Measurements from ENCODE around the gene PLCB3. TPM values are rescaled to one million over a fixed set of nuclear protein-coding genes. Genes with fewer than 3 reads are reported as not detected.

PLCB3 gene
- total and polyA plus RNA-seq, 2 of the 13 experiments (the other 11 are each of a cell fraction or from before 2014, with no cell fraction given) = 7.5 to 13.8 TPM

GRCh38 chr11:64317961-64318765 is 66.8 kb downstream of the PLCB3 start, which contains the start of gene PRDX5 (continued):
- TF ChIP-seq TFDP1 (CRISPR knock-in tag; IDR thresholded peaks at IDR 0.05; ENCODE audit: borderline replicate concordance) (peak; percentile 82; the same call in 1 of the 2 replicates), ZBTB44 (CRISPR knock-in tag; IDR thresholded peaks at IDR 0.05) (no peak), ZNF615 (CRISPR knock-in tag; IDR thresholded peaks at IDR 0.05; ENCODE audit: borderline replicate concordance) (no peak), ZNF335 (CRISPR knock-in tag; IDR thresholded peaks at IDR 0.05) (no peak), SNRNP70 (IDR thresholded peaks at IDR 0.05; ENCODE audit: low read depth, low read length) (no peak), CREM (IDR thresholded peaks at IDR 0.05) (no peak), CREM (CRISPR knock-in tag; IDR thresholded peaks at IDR 0.05) (no peak), STAT6 (CRISPR knock-in tag; IDR thresholded peaks at IDR 0.05; ENCODE audit: borderline replicate concordance) (no peak; the same call in 1 of the 2 replicates), SP1 (IDR thresholded peaks at IDR 0.05) (no peak), SP1 (CRISPR knock-in tag; IDR thresholded peaks at IDR 0.05) (no peak), MLXIP (CRISPR knock-in tag; IDR thresholded peaks at IDR 0.05; ENCODE audit: borderline replicate concordance) (no peak), ZNF124 (CRISPR knock-in tag; IDR thresholded peaks at IDR 0.05) (no peak), MLX (CRISPR knock-in tag; IDR thresholded peaks at IDR 0.05) (no peak), MBD4 (IDR thresholded peaks at IDR 0.05; ENCODE audit: borderline replicate concordance, low read length) (no peak), POLR2AphosphoS5 (IDR thresholded peaks at IDR 0.05; ENCODE audit: low read depth, low read length) (peak; percentile 78)
- TF ChIP-seq, protein P1, sequence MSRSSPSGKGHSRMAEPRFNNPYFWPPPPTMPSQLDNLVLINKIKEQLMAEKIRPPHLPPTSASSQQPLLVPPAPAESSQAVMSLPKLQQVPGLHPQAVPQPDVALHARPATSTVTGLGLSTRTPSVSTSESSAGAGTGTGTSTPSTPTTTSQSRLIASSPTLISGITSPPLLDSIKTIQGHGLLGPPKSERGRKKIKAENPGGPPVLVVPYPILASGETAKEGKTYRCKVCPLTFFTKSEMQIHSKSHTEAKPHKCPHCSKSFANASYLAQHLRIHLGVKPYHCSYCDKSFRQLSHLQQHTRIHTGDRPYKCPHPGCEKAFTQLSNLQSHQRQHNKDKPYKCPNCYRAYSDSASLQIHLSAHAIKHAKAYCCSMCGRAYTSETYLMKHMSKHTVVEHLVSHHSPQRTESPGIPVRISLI (CRISPR knock-in tag; IDR thresholded peaks at IDR 0.05; ENCODE audit: borderline replicate concordance) = no peak
- TF ChIP-seq, protein P2, sequence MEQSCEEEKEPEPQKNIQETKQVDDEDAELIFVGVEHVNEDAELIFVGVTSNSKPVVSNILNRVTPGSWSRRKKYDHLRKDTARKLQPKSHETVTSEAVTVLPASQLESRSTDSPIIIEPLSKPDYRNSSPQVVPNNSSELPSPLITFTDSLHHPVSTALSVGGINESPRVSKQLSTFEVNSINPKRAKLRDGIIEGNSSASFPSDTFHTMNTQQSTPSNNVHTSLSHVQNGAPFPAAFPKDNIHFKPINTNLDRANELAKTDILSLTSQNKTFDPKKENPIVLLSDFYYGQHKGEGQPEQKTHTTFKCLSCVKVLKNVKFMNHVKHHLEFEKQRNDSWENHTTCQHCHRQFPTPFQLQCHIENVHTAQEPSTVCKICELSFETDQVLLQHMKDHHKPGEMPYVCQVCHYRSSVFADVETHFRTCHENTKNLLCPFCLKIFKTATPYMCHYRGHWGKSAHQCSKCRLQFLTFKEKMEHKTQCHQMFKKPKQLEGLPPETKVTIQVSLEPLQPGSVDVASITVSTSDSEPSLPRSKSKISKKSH (CRISPR knock-in tag; IDR thresholded peaks at IDR 0.05; ENCODE audit: borderline replicate concordance) = peak; percentile 56; the same call in 1 of the 2 replicates
